Embryonic facial prominence (tissue), 1 donor: ENCODE results near the gene RGS5.

Experiments used
- DNase-seq: peaks from one replicate; pipeline ENCODE4 v3.0.0-alpha.2; 2016; ENCODE audit errors: extremely low spot score

The RGS5 gene

DNA sequence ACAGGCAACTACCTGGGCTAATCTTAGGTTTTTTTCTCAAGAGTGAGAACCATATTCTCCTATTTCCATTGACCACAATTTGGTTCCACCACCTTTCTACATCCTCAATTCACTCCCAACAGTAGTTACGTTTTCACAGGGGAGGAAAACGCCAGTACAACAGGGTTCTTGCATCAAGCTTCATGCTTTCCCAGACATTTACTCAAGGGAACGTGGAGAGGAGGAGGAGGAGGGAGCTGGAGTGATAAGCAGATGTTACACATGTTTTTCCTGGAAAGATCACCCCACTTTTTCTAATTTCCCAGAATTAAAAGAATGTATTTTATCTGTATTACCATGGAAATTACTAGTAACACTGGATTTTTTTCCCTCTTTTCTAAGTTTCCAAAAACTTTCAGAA, 58.3 kb downstream of the RGS5 start:
- no peak for DNase-seq

DNA sequence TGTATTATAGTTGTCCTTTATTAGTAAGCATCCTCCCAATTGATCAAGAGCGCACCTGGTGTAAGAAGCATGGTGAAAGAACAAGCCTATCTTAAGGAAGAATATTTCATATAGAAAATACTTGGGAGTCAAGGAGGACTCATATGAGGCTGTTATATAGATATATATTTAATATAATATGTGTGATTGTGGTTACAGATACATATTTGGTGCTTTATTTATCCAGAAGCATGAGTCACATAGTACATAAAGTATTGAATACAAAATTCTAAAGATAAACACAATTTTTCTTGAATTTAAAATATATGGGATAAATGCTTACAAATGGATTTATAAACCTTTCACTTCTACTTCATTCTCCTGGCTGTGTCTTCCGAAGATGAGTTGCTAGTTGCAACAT, 60.6 kb downstream of the RGS5 start:
- DNase-seq = no peak

GRCh38 chr1:163141556-163141955, 61.2 kb downstream of the RGS5 start:
- DNase-seq = no peak

- no peak for DNase-seq
Measured at GRCh38 chr1:163137556-163138265, 65.0 kb downstream of the RGS5 start.

DNA sequence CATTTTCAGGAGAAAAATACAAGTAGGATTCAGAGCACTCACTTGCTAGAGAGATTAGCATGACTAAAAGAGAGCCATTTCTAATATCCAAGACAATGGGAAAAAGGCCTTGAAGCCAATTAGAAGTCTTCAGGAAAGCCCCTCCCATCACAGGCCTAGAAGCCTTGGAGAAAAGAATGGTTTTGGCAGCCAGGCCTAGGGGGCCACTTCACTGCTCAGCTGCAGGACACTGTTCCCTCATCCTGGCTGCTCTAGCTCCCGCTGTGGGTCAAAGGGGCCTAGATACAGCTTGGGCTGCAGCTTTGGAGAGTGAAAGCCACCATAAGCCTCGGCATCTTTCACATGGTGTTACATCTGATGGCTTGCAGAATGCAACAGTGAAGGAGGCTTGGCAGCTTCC, 70.7 kb downstream of the RGS5 start:
- no peak for DNase-seq

DNA sequence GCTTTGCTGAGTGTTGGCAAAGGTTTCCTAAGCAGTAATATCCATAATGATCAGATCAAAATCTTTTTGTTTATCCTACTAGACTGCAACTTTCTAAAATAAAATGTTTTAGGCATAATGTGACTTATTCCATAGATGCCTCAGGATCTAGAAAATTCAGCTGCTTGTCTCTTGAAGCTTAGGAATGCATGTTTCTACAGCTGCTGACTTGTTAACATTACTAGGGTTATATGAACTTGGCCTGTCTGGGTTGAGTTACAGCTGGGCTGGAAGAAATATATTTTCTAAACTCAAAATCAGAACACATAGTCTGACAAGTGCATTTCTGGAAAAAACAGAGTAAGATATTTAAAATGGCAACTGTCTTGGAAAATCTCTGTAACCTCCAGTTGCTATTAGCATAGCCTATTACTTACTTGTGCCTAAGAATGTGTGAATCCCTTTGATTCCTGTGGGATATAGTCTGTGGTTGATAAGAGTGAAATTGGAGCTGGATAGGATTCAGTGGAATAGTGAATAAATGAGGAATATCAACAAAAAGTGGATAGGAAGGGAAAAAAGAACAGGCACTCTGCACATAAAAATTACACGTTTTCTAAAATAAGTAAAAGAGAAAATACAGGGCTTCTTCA, 72.4 kb downstream of the RGS5 start:
- no peak for DNase-seq

- no peak for DNase-seq
Measured at GRCh38 chr1:163128282-163128681, 74.4 kb downstream of the RGS5 start.

DNA sequence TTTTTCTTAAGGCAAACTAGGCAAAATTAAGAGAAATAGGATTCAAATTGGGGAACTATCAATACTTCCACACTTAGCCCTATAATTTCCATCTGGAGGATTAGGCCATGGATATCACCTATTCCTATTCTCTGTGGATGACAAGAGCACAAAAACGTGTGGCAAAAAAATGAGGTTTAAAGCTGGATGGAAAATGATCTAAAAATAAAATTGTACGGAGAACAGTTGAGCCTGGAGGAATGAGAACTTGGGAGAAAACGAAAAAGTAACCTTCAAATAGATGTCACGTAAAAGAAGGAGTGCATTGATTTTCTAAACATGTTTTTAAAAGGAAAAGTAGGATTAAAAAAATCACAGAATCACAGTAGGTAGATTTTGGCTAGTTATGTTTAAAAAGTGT, 77.9 kb downstream of the RGS5 start:
- DNase-seq = no peak

- no peak for DNase-seq
Measured at GRCh38 chr1:163120372-163120771, 82.3 kb downstream of the RGS5 start.

DNA sequence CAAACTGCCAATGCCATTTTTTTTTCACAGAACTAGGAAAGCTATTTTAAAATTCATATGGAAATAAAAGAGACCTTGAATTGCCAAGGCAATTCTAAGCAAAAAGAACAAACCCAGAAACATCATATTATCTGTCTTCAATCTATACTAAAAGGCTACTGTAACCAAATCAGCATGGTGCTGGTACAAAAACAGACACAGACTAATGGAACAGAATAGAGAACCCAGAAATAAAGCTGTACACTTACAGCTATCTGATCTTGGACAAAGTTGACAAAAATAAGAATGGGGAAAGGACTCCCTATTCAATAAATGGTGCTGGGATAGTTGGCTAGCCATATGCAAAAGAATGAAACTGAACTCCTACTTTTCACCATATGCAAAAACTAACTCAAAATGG, 83.0 kb downstream of the RGS5 start:
- DNase-seq = no peak

GRCh38 chr1:163115887-163116286, 86.8 kb downstream of the RGS5 start:
- no peak for DNase-seq

DNA sequence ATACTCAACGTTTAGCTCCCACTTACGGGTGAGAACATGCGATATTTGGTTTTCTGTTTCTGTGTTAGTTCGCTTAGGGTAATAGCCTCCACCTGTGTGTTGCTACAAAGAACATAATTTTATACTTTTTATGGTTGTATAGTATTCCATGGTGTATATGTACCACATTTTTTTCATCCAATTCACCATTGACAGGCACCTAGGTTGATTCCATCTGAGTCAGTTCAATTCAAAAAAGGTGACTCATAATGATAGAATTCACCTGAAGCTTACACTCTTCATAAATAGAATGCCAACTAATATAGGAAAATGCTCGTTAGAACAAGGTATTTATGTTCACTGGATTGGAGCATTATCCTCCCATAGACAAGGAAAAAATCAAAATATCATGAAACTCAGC, 95.1 kb downstream of the RGS5 start:
- no peak for DNase-seq

DNA sequence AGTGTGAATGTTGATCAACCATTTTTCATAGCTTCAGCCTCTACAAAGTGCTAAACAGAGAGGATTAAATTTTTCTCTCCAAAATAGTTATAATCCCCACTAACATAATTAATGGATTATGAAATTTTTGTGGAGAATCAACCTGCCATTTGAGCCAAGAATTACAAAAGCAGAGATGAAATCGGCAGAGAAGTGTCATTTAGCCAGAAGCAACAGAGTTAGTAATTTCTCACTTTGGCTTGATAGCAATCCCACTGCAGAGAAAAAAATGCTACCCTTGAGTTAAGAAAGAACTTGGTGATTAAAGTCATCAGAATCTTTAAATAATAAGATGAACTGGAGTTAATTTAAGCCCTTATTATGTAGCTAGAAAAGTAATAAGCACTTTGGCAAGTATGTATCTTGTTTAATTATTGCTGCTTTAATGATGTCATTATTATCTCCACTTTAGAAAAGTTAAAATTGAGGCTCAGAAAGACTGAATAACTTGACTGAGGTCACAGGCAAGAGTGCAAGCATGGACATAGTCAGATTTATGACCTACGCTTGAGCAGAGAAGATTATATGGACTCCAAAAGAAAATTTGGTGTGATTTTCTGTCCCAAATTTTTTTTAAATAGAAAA, 96.2 kb downstream of the RGS5 start:
- no peak for DNase-seq

DNA sequence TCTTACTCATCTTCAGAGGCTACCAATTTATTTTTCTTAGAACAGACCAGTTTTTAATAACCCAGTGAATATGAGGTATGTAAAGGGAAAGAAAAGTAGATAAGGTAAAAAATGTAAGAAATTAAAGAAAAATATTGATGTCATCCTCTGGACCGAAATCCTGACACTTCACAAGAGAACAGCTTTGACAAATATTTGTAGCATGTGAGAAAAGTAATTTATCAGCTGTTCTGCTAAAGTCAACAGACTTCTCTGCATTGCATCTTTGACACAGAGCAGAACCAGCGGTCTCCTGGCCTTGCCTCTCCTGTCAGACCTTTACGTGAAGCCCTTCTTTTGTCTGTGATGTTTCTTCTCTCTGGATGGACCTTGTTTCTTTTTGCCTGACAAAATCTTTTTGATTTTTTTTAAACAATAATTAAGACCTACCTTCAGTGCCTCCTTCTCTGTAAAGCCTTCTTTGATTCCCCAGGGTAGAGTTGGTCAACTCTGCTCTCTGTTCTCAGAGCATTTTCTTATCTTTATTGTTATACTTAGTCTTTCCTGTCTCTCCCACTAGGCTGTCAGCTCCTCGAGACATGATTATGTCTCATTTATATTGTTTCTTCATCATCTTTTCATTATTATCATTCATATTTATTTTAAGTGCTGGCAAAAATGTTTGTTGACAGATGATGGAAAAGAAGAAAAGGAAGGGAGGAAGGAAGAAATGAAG, 98.2 kb downstream of the RGS5 start:
- DNase-seq = no peak

DNA sequence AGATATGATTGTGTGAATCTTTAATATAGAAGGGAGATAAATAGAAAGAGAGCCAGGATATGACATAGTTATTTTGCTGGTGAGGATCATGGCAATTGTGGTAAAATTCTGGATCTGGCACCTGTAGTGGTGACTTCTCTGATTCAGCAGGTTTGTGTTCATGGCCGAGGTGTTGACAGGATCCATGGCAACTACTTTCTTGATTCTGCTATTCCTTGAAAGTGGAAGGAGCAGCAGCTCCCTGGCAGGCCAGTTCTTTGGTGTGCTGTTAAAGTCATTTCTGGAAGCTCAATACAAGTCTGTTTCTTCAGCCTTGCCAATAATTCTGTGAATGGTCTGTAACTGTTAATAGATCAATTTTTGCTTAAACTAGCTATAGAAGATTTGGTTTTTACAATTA, 100.1 kb downstream of the RGS5 start:
- no peak for DNase-seq

DNA sequence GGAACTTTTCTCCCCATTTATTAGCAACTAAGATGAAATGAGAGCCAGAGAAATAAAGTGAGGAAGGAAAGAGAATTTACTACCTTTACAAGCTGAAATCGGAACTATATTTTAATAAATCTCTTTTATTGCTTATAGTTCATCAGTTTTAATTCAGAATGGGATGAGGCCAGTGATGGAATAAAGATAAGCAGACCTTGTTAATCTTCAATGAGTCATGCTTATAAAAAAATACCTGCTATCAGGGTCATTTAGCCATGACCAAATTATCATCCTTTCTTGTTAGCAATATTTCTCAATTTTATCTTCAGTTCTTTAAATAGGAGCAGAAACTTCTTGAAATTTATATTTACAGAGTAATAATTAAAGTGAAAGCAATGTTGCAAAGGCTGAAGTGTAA, 107.5 kb downstream of the RGS5 start:
- no peak for DNase-seq

DNA sequence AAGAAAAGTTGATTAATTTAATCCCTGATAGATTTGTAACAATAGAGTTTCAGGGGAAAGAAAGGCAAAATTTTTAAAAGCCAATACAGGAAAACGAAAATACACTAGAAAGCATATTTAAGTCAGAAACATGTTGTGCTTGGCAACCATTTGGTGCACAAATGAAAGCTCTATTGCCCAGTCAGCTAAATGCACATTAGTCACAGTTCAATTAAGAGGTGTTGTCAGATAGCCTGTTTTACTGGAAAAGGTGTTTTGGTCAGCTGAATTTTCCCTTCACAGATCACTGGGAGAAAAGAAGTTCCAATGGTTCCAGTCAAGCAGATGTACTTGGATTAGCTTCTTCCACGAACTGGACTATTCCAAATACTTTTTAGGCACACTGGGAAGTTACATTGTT, 108.1 kb downstream of the RGS5 start:
- DNase-seq = no peak

DNA sequence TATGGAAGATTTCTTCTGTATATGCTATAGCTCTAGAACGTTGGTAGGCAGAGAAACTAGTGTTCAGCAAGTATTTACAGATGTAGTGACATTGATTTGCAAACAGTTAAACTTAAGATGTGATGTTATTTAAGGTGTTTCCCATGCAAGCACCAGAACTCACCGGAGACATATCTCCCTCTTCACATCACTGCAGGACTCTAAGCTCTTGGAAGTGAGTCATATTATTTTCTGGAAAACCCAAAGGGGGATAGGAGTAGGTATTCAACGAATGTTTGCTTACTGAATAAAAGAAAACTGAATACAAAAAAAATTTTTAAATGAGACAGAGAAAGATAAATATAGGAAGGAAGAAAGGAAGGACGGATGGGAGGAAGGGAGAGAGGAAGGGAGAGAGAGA, 108.5 kb downstream of the RGS5 start:
- DNase-seq = no peak

DNA sequence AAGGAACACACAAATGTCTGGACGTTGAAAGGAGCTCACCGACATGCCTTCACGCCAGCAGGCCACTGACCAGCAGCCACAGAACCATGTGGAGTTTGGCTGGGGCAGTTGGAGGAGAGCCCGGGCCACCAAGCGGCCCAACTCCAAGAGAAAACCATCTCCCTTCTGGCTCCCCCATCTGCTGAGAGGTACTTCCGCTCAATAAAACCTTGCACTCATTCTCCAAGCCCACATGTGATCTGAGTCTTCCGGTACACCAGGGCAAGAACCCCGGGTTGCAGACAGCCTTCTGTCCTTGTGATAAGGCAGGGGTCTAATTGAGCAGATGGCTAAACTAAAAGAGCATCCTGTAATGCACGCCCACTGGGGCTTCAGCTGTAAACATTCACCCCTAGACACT, 109.1 kb downstream of the RGS5 start:
- no peak for DNase-seq

DNA sequence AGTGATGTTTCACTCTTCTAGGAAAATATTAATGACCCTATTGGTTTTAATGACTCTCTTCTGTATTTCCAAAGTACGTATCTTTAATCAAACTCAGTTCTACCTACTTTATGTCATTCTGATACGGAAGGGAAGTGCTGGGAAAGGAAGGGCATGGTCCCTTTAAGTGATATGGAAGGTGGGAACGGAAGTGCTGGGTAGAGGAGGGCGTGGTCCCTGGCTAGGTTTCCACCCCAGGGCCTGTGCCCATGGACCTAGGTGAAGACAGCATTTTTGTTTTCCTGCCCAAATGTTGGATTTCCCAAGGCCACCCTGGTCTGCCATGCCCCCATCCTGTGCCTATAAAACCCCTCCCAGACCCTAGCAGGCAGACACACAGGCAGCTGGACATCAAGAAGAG, 109.5 kb downstream of the RGS5 start:
- DNase-seq = no peak
